OCI-LY3 (cell line): ENCODE results near the gene GJD4.

Source experiments
- H2AFZ ChIP-seq: fragments of 200-600, 300-600 bp; shearing (Covaris generic); 2 replicates; pipeline ENCODE4 v1.6.0; 2014; ENCODE audit warnings: antibody characterized with exemption, low read depth, low read length
- H3K27ac ChIP-seq: fragments of 200-600, 300-600 bp; sonication (generic); 2 replicates; pipeline ENCODE4 v1.5.1; 2014; ENCODE audit warnings: mild to moderate bottlenecking, low read length, moderate library complexity, mixed read lengths
- H3K27me3 ChIP-seq: fragments of 200-600, 300-600 bp; sonication (generic); 2 replicates; pipeline ENCODE4 v1.6.1; 2014; ENCODE audit warnings: low read depth, low read length, mixed read lengths
- H3K36me3 ChIP-seq: fragments of 200-600, 300-600 bp; sonication (generic); replicated peaks from 2 replicates; pipeline ENCODE3; 2014; ENCODE audit warnings: low read depth, low read length, mixed read lengths
- H3K4me1 ChIP-seq: fragments of 300-600, 200-600 bp; sonication (generic); 2 replicates; pipeline ENCODE4 v1.6.1; 2014; ENCODE audit warnings: low read length, mixed read lengths
- H3K4me2 ChIP-seq: fragments of 200-600, 300-600 bp; sonication (generic); 2 replicates; pipeline ENCODE4 v1.6.1; 2014; ENCODE audit warnings: low read length, mixed read lengths
- H3K4me3 ChIP-seq: fragments of 300-600, 200-600 bp; sonication (generic); 2 replicates; pipeline ENCODE4 v1.5.1; 2014; ENCODE audit warnings: antibody characterized with exemption, mild to moderate bottlenecking, low read length, moderate library complexity
- H3K79me2 ChIP-seq: fragments of 300-600, 200-600 bp; shearing (Covaris generic); 2 replicates; pipeline ENCODE4 v1.6.1; 2014; ENCODE audit warnings: mild to moderate bottlenecking, low read length, mixed read lengths
- H3K9ac ChIP-seq: fragments of 300-600, 200-600 bp; shearing (Covaris generic); 2 replicates; pipeline ENCODE4 v1.6.0; 2014; ENCODE audit warnings: mild to moderate bottlenecking, low read length, moderate library complexity
- H3K9me3 ChIP-seq: fragments of 200-600, 300-600 bp; shearing (Covaris generic); 2 replicates; pipeline ENCODE4 v1.6.1; 2014; ENCODE audit warnings: low read length, mixed read lengths; ENCODE audit not compliant: insufficient read depth
- H4K20me1 ChIP-seq: fragments of 200-600, 300-600 bp; sonication (generic); 2 replicates; pipeline ENCODE4 v1.6.1; 2016; ENCODE audit warnings: low read length, mixed read lengths; ENCODE audit not compliant: insufficient read depth
- EZH2phosphoT487 ChIP-seq: fragments of 200-600 bp; shearing (Covaris generic); IDR thresholded peaks from 2 replicates; pipeline ENCODE4 v1.6.1; 2018; ENCODE audit warnings: antibody characterized with exemption, mixed run types, low read depth
- TF ChIP-seq, protein P1 (sequence below): fragments of 200-600, 300-600 bp; sonication (generic); IDR thresholded peaks from 2 replicates; pipeline ENCODE4 v1.5.1; 2014; ENCODE audit warnings: antibody characterized with exemption, low read length, low read depth

Gene GJD4

DNA sequence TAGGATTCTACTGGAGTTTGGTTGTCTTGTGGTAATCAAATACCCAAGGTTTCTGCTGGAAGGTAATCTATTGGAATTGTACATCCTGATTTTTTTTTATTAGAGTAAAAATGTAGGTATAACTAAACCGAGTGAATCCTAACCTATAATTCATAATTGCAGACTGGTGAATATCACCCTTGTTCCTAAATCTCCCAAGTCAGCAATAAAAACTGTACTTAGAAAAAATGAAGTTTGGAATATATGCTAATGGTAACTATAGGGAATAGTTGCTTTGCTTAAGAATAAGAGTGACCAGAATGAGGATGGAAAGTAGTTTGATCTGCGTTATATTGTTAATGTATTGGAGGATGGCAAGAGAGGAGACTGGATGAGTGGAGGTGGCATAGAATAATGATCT, 47.7 kb downstream of the GJD4 start:
- Histone ChIP-seq H3K79me2 (no peaks in the 10 kb centered on the region), H3K27me3 (no peaks in the 10 kb centered on the region), H4K20me1 (no peaks in the 10 kb centered on the region), H3K4me2 (no peak overlapping the region), H3K27ac (no peak overlapping the region), H3K36me3 (no peaks in the 10 kb centered on the region), H3K4me3 (no peak overlapping the region), H3K4me1 (no peaks in the 10 kb centered on the region), H2AFZ (no peak overlapping the region), H3K9me3 (no peaks in the 10 kb centered on the region), H3K9ac (no peak overlapping the region)
- TF ChIP-seq, protein P1, sequence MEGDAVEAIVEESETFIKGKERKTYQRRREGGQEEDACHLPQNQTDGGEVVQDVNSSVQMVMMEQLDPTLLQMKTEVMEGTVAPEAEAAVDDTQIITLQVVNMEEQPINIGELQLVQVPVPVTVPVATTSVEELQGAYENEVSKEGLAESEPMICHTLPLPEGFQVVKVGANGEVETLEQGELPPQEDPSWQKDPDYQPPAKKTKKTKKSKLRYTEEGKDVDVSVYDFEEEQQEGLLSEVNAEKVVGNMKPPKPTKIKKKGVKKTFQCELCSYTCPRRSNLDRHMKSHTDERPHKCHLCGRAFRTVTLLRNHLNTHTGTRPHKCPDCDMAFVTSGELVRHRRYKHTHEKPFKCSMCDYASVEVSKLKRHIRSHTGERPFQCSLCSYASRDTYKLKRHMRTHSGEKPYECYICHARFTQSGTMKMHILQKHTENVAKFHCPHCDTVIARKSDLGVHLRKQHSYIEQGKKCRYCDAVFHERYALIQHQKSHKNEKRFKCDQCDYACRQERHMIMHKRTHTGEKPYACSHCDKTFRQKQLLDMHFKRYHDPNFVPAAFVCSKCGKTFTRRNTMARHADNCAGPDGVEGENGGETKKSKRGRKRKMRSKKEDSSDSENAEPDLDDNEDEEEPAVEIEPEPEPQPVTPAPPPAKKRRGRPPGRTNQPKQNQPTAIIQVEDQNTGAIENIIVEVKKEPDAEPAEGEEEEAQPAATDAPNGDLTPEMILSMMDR, result no peak
- no peak for TF ChIP-seq EZH2phosphoT487

GRCh38 chr10:35657621-35658020, 52.5 kb downstream of the GJD4 start:
- Histone ChIP-seq H2AFZ (no peak overlapping the region), H4K20me1 (no peaks in the 10 kb centered on the region), H3K36me3 (no peaks in the 10 kb centered on the region), H3K4me3 (no peak overlapping the region), H3K79me2 (no peaks in the 10 kb centered on the region), H3K9me3 (no peaks in the 10 kb centered on the region), H3K9ac (no peak overlapping the region), H3K4me2 (no peak overlapping the region), H3K4me1 (no peaks in the 10 kb centered on the region), H3K27me3 (no peaks in the 10 kb centered on the region), H3K27ac (no peak overlapping the region)
- TF ChIP-seq, protein P1, result no peak
- no peak for TF ChIP-seq EZH2phosphoT487
